ENCODE results near the gene MFNG.

Gene MFNG

DNA sequence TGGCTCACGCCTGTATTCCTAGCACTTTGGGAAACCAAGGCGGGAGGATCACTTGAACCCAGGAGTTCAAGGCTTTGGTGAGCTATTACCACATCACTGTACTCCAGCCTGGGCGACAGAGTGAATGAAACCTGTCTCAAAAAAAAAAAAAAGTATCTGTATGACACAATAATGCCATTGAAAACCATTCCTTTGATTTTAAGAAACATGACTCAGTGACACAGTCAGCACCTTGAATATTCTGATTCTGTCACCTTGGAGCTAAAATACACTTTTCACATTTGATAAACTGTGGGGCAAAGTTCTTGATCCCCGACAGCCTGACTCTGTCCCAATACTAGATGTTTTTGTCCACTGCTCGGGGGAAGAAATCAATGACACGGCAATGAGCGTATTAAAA lies 42.2 kb downstream of the MFNG start:
- DNase-seq, result no peak

GRCh38 chr22:37443086-37443485 lies 43.1 kb downstream of the MFNG start:
- no peak for DNase-seq

DNA sequence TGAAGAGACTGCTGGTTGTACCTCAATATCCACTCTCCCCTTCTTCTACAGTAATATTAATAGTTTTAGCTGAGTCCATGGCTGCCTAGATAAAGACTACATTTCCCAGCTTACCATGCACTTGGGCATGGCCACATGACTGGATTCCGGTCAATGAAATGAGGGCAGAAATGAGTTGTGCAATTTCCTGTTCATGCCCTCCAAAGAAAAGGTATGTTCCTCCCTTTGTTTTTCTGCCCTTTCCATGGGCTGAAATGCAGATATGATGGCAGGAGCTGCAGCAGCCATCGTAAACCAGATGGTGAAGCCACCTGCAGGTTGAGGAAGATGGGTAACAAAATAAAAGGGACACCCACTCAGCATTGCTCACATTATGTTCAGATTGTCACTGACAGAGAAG lies 43.6 kb downstream of the MFNG start:
- DNase-seq, result no peak

DNA sequence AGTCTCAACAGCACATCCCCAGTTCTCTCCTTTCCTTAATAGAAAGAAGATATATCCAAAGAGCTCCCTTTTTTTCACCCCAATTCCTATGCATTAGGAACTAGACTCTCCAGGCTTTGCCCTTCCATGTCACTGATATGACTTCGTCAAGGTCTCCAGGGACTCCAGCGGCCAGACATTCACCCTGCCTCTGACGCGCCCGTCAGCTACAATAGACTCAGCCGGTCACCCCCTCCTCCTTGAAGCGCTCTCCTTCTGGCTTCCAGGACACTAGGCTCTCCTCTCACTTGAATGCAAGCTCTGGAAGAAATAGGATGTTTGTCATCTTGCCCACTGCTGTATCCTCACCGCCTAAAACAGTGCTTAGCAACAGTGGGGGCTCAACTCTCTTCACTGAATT lies 44.0 kb downstream of the MFNG start:
- DNase-seq, result no peak

DNA sequence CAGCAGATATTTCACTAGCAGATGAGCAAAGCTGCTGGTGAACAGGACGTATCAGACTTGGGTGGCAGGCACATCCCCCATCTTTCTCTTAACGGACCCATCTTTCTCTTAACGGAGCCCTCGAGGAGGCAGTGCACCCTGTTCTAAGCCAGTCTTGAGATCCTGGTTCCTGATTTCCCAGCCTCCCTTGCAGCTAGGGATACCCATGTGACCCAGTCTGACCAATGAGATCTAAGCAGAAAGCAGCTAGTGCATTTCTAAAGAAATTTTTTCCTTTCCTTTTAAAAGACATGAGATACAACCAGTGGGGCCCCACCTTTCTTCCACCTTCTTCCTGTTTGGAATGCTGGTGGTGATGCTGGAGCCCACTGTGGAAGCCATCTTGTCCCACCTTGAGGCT lies 45.3 kb downstream of the MFNG start:
- DNase-seq, result no peak

- no peak for DNase-seq
Measured at GRCh38 chr22:37439347-37439746, 46.8 kb downstream of the MFNG start.

- DNase-seq, result no peak
Measured at GRCh38 chr22:37435970-37436603, 50.1 kb downstream of the MFNG start.

DNA sequence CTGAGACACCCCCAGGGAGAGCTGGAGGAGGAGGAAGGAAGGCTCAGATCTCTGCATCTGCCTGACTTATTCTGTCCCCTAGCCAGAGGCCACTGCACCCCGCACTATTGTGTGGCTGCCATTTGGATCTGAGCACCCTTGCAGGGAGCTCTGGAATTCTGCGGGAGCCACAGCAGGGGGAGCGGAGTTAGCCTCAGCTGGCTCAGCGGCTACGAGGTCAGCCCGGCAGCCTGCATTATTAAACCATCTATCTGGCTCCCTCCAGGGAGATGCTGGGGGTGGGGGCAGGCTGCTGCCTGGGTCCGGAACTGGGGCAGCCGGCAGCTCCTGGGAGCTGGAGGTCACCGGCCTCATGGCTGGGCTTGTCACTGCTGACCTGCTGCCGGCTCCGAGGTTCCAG lies 52.4 kb downstream of the MFNG start:
- no peak for DNase-seq

DNA sequence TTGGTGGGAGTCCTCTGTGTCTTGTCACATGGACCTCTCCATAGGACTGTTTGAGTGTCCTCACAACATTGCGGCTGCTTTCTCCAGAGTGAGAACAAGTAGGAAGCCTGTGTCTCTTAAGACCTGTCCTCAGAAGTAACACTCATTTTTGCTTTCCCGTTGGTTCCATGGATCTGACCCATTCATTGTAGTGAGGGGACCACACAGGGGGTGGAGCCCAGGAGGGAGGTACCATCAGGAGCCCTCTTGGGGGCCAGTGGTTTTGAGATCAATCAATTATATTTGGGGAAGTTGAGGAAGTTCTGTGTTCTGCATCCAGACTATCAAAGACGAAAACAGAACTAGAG lies 53.5 kb downstream of the MFNG start:
- no peak for DNase-seq

GRCh38 chr22:37431801-37432707 lies 54.1 kb downstream of the MFNG start:
- DNase-seq, result no peak

DNA sequence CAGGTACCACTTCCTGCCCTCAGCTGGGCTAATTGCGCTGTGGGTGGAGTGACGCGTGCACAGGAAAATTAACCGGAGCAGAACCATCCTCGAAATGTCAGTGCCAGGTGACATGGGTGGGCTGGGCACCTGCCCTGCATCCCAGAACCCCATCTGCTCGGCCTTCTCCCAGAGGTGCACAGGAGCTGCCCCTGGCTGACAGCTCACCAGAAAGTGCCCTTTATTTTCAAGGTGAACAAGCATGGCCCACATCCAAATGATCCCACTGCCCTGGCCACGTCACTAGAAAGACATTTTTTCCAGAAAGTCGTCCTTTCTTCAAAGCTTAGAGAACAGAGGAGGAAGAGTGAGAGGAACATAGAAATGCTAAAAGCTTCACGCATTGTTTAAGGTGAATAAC lies 54.8 kb downstream of the MFNG start:
- DNase-seq, result no peak

DNA sequence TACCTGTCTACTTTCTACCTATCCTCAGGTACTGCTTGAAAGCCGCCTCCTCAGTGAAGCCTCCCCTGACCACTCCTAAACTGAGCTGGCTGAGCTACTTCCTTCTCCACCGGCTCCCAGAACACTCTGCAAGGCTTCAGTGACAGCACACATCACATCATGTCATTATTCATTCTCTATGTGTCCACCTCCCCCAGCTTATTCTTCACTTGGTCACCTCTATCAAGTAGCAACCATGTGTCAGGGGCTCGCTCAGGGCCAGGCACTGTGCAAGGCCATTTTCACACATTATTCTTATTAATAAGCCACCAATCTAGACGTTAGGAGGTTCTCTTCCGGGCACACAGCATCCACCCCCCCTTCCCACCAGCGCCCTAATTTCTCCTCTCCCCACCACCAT lies 55.2 kb downstream of the MFNG start:
- no peak for DNase-seq

DNA sequence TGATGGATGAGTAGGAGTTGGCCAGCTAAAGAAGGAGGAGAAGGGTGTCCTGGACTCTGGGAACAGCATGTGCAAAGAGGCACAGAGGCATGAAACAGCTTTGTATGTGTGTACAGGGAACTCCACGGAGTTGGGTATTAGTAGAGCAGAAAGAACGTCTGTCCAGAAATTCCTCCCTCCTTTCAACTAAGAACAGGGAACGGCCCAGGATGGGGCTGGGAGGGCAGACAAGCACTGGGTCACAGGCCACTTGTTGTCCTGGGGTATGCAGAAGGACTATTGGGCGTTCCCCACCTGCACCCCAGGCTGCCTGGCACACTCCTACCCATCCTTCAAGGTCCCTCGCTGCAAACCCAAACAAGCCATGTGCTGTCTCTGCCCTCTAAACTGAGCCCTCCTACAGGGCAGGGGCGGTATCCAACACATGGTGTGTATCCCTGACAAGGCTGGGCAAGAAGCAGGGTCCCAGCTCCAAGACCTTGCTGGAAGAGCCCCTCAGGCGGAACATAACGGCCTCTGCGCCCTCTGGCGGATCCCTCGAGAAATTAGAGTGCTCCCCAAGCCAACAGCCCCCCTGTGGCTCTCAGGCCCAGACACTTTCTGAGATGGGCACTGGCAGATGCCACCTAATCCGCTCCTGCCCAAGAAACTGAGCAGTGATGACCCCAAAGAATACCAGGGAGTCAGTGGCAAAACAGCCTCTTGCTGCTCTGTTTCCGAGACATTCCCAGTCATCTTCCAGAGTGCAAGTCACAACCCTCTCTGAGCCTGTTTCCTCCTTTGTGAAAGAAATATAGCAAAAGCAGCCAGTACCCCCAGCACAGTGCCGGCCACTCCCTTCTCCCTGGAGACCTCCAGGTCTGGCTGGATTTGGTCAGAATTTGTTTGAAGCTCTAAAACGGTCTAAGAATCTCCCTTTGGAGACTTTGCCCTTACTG lies 57.3 kb downstream of the MFNG start:
- peak; percentile 59 for DNase-seq

DNA sequence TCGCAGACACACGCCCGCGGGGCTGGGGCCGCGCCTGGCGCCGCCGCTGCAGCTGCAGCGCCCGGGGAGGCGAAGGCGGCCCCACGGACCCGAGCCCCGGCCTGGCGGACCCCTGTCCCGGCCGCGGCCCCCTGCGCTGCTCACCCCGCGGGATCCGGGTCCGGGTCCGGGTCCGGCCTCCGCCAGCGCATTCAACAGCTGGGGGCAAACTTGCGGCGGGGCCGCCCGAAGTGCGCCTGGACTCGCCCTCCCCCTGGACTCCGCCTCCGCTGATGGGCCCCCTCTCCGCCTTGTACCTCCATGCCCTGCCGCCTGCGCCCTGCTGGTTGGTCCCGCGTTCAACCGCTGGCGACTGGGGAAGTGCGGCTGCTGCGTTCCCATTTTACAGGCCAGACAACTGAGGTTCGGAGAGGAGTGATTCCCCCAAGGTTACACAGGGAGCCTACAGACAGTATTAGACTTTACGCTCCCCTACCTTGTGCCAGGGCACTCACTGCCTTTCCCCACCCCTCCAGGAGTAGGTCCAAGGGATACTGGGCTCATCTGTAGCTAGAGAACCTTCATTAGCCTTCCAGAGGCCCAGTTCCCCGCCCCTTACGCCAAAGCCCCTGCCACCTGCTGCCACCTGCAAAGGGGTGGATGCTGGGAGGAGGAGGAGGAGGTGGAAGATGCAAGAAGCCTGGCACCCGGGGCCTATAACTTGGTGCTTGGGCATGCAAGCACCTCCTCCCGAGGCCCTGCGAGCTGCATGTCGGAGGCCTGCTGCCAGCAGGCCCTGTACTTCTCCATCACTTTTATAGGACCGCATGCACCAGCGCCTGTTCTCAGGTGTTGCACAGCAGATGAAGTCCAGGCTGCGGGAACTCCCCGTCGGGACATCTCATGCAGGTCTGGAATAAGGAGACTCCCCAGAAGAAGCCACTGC lies 58.2 kb downstream of the MFNG start:
- no peak for DNase-seq

DNA sequence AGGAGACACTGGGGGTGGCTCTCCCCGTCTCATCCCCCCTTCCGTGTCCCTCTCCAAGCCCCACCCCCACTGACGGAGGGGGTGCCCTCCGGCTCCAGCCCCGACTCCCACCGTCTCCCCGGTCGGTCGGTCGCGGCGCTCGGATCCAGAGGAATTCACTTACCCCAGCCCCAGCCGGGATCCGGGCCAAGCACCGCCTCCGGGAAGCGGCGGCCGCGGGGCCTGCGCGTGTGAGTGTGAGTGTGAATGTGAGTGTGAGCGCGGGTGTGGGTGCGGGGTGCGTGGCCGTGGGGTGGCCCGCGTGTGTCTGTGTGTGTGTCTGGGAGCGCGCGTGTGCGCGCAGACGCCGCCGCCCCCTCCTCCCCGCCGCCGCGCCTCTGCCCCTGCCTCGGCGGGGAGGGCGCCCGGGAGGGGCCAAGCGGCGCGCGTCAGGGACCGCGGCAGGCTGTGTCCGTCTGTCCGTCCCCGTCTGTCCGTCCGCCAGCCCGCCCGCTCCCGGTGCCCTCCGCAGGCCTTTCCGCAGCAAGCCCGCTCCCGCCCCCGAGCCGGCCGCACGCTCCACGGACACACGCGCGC lies 59.0 kb downstream of the MFNG start, which contains the start of gene ELFN2:
ELFN2 (minus strand) TSS at position 345 of the 576 bp plus-strand sequence. CDS start 51,945 bp downstream, outside the sequence.
- no peak for DNase-seq

DNA sequence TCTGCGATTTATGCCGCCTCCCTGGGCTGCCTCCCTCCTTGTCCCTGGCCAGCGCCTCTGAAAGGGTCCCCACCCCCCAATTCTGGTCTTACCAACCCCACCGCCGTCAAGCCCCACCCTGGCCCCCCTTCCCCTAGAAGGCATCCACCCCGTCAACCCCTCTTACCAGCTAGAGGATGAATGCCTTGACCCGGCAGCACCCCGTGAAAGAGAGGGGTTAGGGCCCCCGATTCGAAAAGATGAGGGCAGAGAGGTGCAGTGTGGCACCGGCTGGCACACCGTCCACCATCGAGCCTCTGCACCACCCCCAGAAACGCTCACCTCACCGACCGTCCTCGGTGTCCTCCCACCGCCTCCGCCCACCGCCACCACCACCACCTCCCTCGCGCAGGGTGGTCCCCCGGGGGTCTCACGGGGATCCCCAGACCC lies 59.5 kb downstream of the MFNG start:
- DNase-seq, result no peak

- no peak for DNase-seq
Measured at GRCh38 chr22:37425800-37426705, 60.1 kb downstream of the MFNG start.

- no peak for DNase-seq
Measured at GRCh38 chr22:37425369-37425768, 60.8 kb downstream of the MFNG start.

DNA sequence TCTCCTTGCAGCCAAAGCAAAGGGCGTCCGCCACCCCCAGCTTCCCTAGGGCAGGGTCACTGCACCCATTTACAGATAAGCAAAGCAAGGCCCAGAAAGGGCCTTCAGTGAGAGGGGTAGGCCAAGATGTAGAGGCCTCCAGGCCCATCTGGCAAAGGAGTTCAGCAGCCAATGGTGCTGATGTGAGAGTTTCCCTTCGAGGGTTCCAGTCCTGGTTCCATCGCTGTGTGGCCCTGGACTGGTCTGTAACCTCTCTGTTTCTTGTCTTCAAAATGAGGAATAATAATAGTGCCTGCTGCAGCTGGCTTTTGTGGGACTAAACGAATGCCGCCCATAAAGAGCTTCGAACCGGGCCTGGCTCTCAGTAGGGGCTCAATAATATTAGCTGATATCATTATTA lies 62.9 kb downstream of the MFNG start:
- no peak for DNase-seq

GRCh38 chr22:37421468-37421877 lies 64.7 kb downstream of the MFNG start:
- DNase-seq, result no peak

Measured in activated CD4-positive, alpha-beta T cell treated with anti-CD3 and anti-CD28 coated beads, Interleukin-2, amount 50 U/mL, for 1 hour (primary cell).